HG02623 (cell line): ENCODE results near the gene CNGA2.
"Not testable (repeated sequence)": the region's sequence is repeated elsewhere in the genome, so short reads cannot be mapped to it uniquely, and the experiment has no call there.

ENCODE experiments used
- ATAC-seq: cut with Tn5 transposase; IDR thresholded peaks from one replicate; pipeline ENCODE4 v1.9.1; 2021; ENCODE audit warnings: moderate library complexity; ENCODE audit not compliant: unreplicated experiment

The CNGA2 gene

GRCh38 chrX:151734446-151734845, at the start of gene CNGA2:
TSS of gene CNGA2 (plus strand) at chrX:151734746. CDS start at chrX:151738484, 3,738 bp downstream.
- no peak for ATAC-seq

- ATAC-seq, result no peak
Measured at GRCh38 chrX:151687635-151688034, 46.9 kb upstream of the CNGA2 start.

- no peak for ATAC-seq
Measured at GRCh38 chrX:151688695-151689094, 45.9 kb upstream of the CNGA2 start.

GRCh38 chrX:151692825-151693224, 41.7 kb upstream of the CNGA2 start:
- no peak for ATAC-seq

- ATAC-seq, result no peak
Measured at GRCh38 chrX:151694121-151694520, 40.4 kb upstream of the CNGA2 start.

- no peak for ATAC-seq
Measured at GRCh38 chrX:151694661-151695582, 39.6 kb upstream of the CNGA2 start, which contains the start of gene PRRG3. TSS of gene PRRG3 (plus strand) at chrX:151695458. CDS start at chrX:151698815, 3,357 bp downstream.

GRCh38 chrX:151695583-151696340, 38.8 kb upstream of the CNGA2 start:
- ATAC-seq, result no peak

GRCh38 chrX:151697082-151697481, 37.5 kb upstream of the CNGA2 start:
- ATAC-seq, result not testable (repeated sequence)

GRCh38 chrX:151697522-151697921, 37.0 kb upstream of the CNGA2 start:
- ATAC-seq, result no peak

GRCh38 chrX:151698485-151698884, 36.1 kb upstream of the CNGA2 start:
- no peak for ATAC-seq

GRCh38 chrX:151699746-151700145, 34.8 kb upstream of the CNGA2 start:
- ATAC-seq, result no peak

- no peak for ATAC-seq
Measured at GRCh38 chrX:151700581-151700980, 34.0 kb upstream of the CNGA2 start.

- no peak for ATAC-seq
Measured at GRCh38 chrX:151701071-151701470, 33.5 kb upstream of the CNGA2 start.

- ATAC-seq, result no peak
Measured at GRCh38 chrX:151701531-151701930, 33.0 kb upstream of the CNGA2 start.

GRCh38 chrX:151702026-151702714, 32.4 kb upstream of the CNGA2 start:
- no peak for ATAC-seq

GRCh38 chrX:151702741-151703340, 31.7 kb upstream of the CNGA2 start:
- no peak for ATAC-seq

GRCh38 chrX:151703487-151703886, 31.1 kb upstream of the CNGA2 start:
- no peak for ATAC-seq

- ATAC-seq, result no peak
Measured at GRCh38 chrX:151704041-151704663, 30.4 kb upstream of the CNGA2 start.

GRCh38 chrX:151708821-151709220, 25.7 kb upstream of the CNGA2 start:
- no peak for ATAC-seq

GRCh38 chrX:151710457-151710856, 24.1 kb upstream of the CNGA2 start:
- no peak for ATAC-seq
